GM15510 (cell line): ENCODE measurements around the gene FGFR3.

Source experiments
- POLR2A ChIP-seq: IDR thresholded peaks from 3 replicates; pipeline ENCODE4 v1.6.1; 2011; ENCODE audit warnings: borderline replicate concordance; ENCODE audit not compliant: insufficient read length; ENCODE audit errors: extremely low read depth

FGFR3 gene

DNA sequence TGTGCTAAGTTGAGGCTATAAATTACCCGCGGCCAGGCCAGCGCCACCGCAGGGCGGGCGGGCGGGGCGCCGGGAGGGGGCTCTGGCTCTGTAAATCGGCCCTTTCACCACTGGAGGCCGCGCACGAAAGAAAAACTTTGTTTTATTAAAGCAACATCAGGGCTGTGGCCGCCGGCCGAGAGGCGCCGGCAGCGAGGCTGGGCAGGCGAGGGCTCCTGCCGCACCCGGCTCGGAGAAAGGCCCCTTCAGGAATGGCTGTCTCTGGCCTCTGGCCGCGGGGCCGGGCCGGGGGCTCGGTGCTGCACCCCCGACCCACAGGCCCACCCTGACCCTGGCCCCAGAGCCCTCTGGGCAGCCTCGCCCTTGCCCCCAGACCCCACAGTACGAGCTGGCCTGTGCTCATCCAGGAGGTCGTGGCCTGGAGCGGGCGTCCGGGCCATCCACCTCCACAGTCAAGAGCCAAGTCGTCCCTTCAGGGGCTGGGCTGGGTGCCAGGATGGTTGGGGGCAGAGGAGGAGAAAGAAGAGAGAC is 29.5 kb upstream of the FGFR3 start:
- TF ChIP-seq POLR2A, result no peak

DNA sequence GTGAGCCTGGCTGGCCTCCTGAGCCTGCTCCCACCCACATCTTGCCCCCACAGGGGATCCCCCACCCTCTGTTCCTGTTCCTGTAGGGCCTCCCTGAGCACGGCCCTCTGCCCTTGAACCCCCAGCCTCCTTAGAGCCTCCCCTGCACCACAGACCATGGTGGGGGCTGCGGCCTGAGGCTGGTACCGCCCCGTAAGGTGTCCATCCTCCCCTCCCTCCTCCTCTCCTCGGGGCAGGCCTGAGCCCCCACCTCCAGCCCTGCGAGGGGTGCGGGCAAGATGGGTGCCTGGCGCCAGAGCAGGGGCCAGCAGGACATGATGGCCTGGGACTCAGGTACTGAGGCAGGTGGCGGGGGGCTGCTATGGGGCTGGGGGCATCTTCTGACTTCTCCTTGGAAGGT is 28.4 kb upstream of the FGFR3 start:
- no peak for TF ChIP-seq POLR2A

GRCh38 chr4:1765409-1766072 is 27.6 kb upstream of the FGFR3 start:
- TF ChIP-seq POLR2A, result no peak

GRCh38 chr4:1766106-1767060 is 26.7 kb upstream of the FGFR3 start:
- TF ChIP-seq POLR2A, result no peak

DNA sequence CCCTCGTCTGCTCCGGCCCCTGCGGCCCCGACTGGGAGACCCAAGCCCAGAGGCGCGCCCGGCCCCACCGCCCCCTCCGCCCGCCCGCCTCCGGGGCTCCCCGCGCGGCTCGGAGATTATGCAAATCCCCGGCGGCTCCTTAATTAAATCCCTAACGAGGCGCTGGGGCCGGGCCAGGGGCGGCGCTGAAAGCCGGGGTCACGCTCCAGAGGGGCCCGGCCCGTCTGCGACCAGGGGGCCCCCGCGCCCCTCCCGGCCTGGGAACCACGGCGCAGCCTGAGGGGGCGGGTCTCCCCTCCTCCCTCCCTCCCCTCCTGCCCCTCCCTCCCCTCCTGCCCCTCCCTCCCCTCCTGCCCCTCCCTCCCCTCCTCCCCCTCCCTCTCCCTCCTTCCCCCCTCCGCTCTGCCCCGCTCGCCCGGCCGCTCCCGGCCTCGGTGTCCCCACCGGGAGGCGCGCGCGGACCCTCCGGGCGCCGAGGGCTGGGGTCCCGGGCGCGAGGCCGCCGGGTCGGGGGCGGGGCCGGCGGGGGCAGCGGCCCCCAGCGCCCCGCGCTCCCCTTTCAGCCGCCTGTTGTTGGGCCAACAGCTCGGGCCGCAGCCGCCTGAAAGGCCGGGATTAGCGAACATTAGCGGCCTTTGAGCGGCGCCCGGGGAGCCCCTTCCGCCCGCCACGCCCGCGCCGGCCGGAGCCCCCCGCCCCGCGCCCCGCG is 25.9 kb upstream of the FGFR3 start:
- no peak for TF ChIP-seq POLR2A

DNA sequence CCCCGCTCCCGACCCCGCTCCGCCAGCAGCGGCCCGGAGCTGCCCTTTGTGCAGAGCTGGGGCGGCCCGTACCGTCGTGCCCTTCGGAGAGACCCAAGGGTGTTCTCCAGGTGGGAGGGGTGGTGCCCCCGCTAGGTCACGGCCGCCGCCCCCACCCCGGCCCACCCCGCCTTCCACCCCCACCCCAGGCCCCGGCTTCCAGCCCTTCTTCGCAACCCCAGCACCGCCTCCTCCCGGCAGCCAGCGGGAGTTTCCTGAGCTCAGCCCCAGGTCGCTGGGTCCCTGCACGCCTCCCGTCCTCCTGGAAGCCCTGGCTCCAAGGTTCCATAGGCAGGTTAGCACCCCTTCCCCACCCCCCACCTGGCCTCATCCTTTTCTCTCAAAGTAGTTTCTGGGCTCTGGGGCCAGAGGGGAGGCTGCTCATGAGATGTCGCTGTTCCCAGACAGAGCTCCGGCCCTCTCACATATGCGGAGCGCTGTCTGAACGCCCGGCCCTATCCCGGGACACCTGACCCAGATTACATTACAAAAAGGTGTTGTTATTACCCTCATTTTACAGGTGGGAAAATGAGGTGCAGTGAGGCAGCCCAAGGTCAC is 25.2 kb upstream of the FGFR3 start:
- TF ChIP-seq POLR2A, result no peak

DNA sequence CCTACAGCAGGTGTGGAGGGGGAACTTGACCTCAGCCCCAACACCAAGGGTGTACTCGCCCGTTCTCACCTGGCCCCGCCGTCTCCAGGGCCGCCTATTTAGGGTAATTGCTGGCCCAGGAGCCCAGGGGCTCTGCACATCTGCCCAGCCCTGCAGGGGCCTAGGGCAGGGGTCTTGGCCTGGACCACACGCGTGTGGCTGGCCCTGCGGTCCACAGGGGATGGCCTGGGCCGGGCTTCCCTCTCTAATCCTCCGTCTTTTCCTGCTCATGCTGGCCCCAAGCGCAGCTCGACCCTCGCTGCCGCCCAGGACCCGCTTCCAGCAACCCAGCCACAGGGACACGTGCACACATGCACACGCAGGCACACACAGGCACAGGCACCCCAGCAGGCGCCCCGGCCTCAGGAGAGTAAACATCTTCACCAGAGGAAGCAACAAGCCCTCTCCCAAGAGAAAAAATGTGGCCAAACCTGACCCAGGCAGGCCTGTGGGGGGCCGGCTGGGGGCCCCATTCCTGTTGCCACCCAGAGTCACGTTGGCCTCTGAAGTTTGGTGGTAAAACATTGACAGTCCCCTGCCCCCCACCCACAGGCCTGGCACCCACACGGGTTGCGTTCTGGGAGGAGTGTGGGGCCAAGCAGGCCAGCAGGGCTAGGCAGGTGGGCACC is 24.6 kb upstream of the FGFR3 start:
- no peak for TF ChIP-seq POLR2A

GRCh38 chr4:1769692-1770091 is 23.4 kb upstream of the FGFR3 start:
- TF ChIP-seq POLR2A, result no peak

DNA sequence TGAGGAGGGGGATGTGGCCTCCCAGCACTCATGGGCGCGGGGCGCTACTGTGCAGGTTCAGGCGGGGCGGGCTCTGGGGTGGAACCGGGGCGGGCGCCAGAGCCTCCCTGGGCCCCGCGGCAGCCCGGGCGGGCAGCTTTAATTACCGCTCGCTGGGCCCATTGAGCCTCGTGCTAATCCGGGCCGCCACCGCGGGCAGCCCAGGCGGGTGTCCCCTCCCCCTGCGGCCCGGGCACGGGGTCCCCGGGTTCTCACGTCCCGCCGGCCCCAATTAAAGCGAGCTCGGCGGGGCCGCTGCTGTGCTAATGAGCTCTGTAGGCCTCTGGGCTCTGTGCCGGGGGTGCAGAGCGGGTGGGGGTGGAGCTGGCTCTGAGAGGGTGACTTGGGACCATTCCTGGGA is 22.8 kb upstream of the FGFR3 start:
- no peak for TF ChIP-seq POLR2A

- TF ChIP-seq POLR2A, result no peak
These were observed 22.3 kb upstream of the FGFR3 start for GRCh38 chr4:1770791-1771231.

DNA sequence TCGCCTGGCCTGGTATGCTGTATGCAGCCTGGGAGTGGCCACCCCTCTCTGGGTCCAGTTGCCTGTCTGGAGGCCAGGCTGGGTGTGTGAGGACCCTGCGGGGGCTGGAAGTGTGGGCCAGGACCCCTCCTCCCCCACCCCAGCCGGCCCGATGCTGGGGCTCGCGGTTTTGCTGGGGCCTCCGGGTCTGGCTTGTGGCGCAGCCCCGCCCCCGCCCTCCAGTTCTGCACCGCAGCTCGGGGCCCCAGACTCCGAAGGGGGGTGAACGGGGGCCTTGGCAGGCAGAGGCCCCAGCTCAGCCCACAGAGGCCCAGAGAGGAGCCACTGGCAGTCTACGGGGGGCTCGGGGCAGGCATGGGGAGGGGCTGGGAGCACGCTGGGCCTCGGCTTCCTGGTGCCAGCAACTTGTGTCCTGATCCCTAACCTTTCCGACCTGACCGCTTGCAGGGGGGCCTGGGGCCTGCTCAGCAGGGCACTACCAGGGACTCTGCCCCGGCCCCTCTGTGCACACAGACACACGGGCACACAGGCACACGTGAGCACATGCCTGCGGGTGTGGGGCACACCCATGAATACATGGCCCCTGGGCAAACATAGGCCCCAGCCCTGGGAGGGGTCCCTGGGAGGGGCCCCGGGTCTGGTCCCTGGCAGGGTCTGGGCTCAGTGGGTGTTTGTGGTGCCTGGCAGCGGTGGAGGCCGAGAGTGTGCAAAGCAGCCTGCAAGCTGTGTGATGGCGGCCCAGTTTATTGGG is 21.4 kb upstream of the FGFR3 start:
- TF ChIP-seq POLR2A, result no peak

- TF ChIP-seq POLR2A, result no peak
These were observed 20.1 kb upstream of the FGFR3 start for GRCh38 chr4:1772853-1773538.

DNA sequence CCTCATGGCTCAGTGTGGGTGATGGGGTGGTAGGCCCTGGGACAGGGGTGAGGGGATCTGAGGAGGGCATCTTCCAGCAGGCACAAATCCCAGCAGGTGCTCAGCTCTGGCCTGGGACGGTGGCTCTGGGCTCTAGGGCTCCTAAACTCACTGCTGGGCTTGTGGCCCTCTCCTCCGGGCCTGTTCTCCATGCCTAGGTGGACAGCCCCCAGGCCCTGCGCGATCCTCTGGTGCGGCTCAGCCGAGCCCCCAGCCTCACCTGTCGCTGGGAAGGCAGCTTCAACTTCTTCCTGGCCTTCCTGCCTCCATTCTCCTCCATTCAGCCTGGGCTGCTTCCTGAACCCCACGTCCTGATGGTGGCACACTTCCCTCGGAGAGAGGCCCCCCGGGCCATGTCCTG is 19.3 kb upstream of the FGFR3 start:
- TF ChIP-seq POLR2A, result no peak
